ENCODE results near the gene AK4. TPM values are rescaled to one million over a fixed set of nuclear protein-coding genes. Genes with fewer than 3 reads are reported as not detected.

AK4 gene
- total RNA-seq, 1 experiment from 2014 or later = 5.5 TPM

DNA sequence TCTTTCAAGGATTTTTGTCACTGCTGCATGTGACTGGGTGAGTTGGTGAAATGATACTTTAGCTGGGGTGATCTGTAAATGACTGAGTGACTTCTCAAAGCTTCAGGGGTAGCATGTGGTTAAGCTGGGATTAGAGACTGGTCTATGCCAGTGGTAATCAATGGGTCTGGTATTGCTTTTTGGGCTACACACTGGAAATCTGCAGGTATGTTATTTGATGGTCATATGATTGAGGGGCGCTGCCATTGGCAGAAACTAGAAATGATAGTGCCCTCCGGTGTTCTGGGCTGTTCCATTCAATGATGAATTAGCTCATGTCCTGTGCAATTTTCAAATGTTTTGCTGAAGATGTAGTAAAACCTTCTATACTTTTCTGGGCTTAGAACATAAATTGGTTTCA lies 121.6 kb downstream of the AK4 start:
- Histone ChIP-seq H3K36me3 (ENCODE audit: insufficient read depth, low read length, poor library complexity, severe bottlenecking) (no peaks in the 10 kb centered on the region), H3K4me1 (ENCODE audit: insufficient read depth, low read length, poor library complexity, severe bottlenecking) (peaks cover 13% of the 10 kb centered on the region), H3K27ac (ENCODE audit: low read depth, low read length, poor library complexity, severe bottlenecking) (no peak overlapping the region), H3K4me3 (ENCODE audit: low read depth, low read length, poor library complexity, severe bottlenecking) (no peak overlapping the region), H3K9me3 (ENCODE audit: low read depth, low read length, poor library complexity, severe bottlenecking) (no peaks in the 10 kb centered on the region), H3K27me3 (replicated peaks; ENCODE audit: insufficient read depth, low read depth, low read length, poor library complexity) (peaks cover 14% of the 10 kb centered on the region)
- no peak for DNase-seq (ENCODE audit: low spot score)
- ChIA-PET CTCF (interaction anchor here (0.6 kb wide), 1 partner anchor 209 kb away, joined by 3 read pairs; no protein-coding TSS in a partner anchor), POLR2A (ENCODE audit: low non-redundant PET) (interaction anchor here (0.7 kb wide), 1 partner anchor 508 kb away, joined by 3 read pairs; no protein-coding TSS in a partner anchor)
- intact Hi-C loops (cut with micrococcal nuclease; ENCODE audit: unreplicated experiment) = no loop called here
- no TSS peak for BruUV-seq (replicated peaks)
- no peak for TF ChIP-seq EZH2 (IDR thresholded peaks at IDR 0.05; ENCODE audit: borderline replicate concordance, low read depth, low read length, poor library complexity, severe bottlenecking)
- TF ChIP-seq, protein P1, sequence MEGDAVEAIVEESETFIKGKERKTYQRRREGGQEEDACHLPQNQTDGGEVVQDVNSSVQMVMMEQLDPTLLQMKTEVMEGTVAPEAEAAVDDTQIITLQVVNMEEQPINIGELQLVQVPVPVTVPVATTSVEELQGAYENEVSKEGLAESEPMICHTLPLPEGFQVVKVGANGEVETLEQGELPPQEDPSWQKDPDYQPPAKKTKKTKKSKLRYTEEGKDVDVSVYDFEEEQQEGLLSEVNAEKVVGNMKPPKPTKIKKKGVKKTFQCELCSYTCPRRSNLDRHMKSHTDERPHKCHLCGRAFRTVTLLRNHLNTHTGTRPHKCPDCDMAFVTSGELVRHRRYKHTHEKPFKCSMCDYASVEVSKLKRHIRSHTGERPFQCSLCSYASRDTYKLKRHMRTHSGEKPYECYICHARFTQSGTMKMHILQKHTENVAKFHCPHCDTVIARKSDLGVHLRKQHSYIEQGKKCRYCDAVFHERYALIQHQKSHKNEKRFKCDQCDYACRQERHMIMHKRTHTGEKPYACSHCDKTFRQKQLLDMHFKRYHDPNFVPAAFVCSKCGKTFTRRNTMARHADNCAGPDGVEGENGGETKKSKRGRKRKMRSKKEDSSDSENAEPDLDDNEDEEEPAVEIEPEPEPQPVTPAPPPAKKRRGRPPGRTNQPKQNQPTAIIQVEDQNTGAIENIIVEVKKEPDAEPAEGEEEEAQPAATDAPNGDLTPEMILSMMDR (conservative IDR thresholded peaks at IDR 0.05; ENCODE audit: low read depth, low read length) = no peak

DNA sequence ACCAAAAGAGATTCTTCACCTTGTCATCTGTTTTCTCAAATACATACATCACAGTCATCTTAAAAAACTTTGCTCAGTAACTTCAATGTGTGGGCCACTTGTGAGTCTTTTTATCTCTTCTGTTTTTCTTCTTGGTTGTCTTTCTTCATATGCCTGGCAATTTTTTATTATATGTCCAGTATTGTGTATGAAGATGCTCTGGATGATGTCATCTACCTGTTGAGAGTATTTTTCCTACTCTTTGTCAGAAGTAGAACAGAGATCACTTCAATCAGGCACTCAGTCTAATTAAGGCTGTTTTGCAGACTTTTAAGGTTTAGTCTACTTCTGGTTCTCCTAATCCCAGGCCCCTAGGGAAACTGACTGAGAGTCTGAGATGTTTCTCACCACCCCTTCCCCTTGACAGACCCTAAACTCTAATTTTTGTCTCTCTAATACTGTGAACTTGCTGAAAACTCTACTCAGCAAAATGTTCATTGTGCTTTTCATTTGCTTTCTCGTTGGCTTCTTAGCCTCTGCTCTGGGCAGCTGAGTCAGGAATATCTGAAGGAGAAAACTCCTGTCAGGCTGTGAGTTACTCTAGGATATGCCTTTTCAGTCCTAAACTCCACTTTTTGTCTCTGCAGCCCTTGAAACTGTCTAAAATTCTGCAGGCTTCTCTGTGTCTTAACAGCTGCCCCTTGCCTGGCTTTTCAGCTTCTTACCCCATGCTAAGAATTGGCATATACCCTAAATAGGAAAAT lies 128.4 kb downstream of the AK4 start:
- Histone ChIP-seq H3K4me1 (ENCODE audit: insufficient read depth, low read length, poor library complexity, severe bottlenecking) (peaks cover 6% of the 10 kb centered on the region), H3K4me3 (ENCODE audit: low read depth, low read length, poor library complexity, severe bottlenecking) (no peak overlapping the region), H3K9me3 (ENCODE audit: low read depth, low read length, poor library complexity, severe bottlenecking) (no peaks in the 10 kb centered on the region), H3K27ac (ENCODE audit: low read depth, low read length, poor library complexity, severe bottlenecking) (no peak overlapping the region), H3K36me3 (ENCODE audit: insufficient read depth, low read length, poor library complexity, severe bottlenecking) (no peaks in the 10 kb centered on the region), H3K27me3 (replicated peaks; ENCODE audit: insufficient read depth, low read depth, low read length, poor library complexity) (no peaks in the 10 kb centered on the region)
- CTCF ChIA-PET = no interaction called here
- no peak for DNase-seq (ENCODE audit: low spot score)
- TF ChIP-seq, protein P1 (conservative IDR thresholded peaks at IDR 0.05; ENCODE audit: low read depth, low read length) = no peak
- TF ChIP-seq EZH2 (IDR thresholded peaks at IDR 0.05; ENCODE audit: borderline replicate concordance, low read depth, low read length, poor library complexity, severe bottlenecking) = no peak
- no TSS peak for BruUV-seq (replicated peaks)
- intact Hi-C loops (cut with micrococcal nuclease; ENCODE audit: unreplicated experiment) = no loop called here
- POLR2A ChIA-PET (ENCODE audit: low non-redundant PET) = no interaction called here

DNA sequence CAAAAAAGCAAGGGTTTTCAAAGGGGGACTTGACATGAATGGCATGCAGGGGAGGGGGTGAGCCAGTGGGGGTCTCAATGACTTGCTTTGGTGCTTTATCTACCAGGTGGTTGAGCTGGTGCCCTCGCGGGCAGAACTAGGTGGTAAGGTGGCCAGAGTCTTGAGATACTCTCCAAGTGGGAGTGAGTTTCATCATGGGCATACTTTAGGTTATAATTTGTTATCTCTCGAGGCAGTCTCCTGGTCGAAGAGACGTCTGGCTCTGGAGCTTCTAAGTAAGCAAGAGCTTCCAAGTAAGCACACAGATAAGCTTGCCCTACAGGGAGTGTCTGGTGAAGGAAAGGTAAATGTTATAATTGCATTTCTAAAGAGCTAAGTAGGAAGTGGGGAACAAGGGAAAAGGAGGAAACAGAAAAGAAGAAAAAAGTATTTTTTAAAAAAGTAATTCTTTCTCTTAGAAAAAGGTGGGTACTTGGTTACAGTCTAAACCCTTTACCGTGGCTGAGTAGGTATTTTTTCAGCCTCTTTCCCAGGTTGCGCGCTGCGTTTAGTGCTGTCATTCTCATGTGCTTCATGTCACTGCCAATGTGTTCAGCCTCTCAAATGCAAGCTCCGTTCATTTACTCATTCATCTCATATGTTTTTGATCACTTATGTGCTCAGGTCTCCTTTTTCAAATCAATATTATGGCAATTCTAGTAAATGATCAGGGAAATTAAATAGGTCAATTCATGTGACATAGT lies 129.8 kb downstream of the AK4 start:
- H3K4me1 ChIP-seq (ENCODE audit: insufficient read depth, low read length, poor library complexity, severe bottlenecking) = peaks cover 6% of the 10 kb centered on the region
- intact Hi-C loops (cut with micrococcal nuclease; ENCODE audit: unreplicated experiment) = no loop called here
- ChIA-PET CTCF (no interaction called here), POLR2A (ENCODE audit: low non-redundant PET) (no interaction called here)
- no peaks in the 10 kb centered on the region for H3K36me3 ChIP-seq (ENCODE audit: insufficient read depth, low read length, poor library complexity, severe bottlenecking)
- no peak overlapping the region for H3K4me3 ChIP-seq (ENCODE audit: low read depth, low read length, poor library complexity, severe bottlenecking)
- no peak for TF ChIP-seq EZH2 (IDR thresholded peaks at IDR 0.05; ENCODE audit: borderline replicate concordance, low read depth, low read length, poor library complexity, severe bottlenecking)
- TF ChIP-seq, protein P1 (conservative IDR thresholded peaks at IDR 0.05; ENCODE audit: low read depth, low read length) = no peak
- no peaks in the 10 kb centered on the region for H3K9me3 ChIP-seq (ENCODE audit: low read depth, low read length, poor library complexity, severe bottlenecking)
- no peak for DNase-seq (ENCODE audit: low spot score)
- no peak overlapping the region for H3K27ac ChIP-seq (ENCODE audit: low read depth, low read length, poor library complexity, severe bottlenecking)
- no TSS peak for BruUV-seq (replicated peaks)
- no peaks in the 10 kb centered on the region for H3K27me3 ChIP-seq (replicated peaks; ENCODE audit: insufficient read depth, low read depth, low read length, poor library complexity)
